Activated naive CD8-positive, alpha-beta T cell (primary cell): Measurements from ENCODE around the gene ANKRD44.
A peak's percentile ranks its signal among the peaks of the same experiment; 100 is the strongest.
"Not testable (repeated sequence)": the region's sequence is repeated elsewhere in the genome, so short reads cannot be mapped to it uniquely, and the experiment has no call there.

ENCODE experiments used
- H3K27ac Mint-ChIP-seq: one replicate; pipeline ENCODE4 v1.8.0; 2021; ENCODE audit warnings: mixed read lengths
- H3K27me3 Mint-ChIP-seq: one replicate; pipeline ENCODE4 v1.8.0; 2021; ENCODE audit warnings: mixed read lengths
- H3K36me3 Mint-ChIP-seq: one replicate; pipeline ENCODE4 v1.8.0; 2021; ENCODE audit warnings: mixed read lengths
- H3K4me1 Mint-ChIP-seq: one replicate; pipeline ENCODE4 v1.8.0; 2021; ENCODE audit warnings: low read depth, mixed read lengths
- H3K4me3 Mint-ChIP-seq: one replicate; pipeline ENCODE4 v1.8.0; 2021; ENCODE audit warnings: mild to moderate bottlenecking, mixed read lengths
- H3K9me3 Mint-ChIP-seq: one replicate; pipeline ENCODE4 v1.8.0; 2021; ENCODE audit warnings: low read depth, mixed read lengths

The ANKRD44 gene

DNA sequence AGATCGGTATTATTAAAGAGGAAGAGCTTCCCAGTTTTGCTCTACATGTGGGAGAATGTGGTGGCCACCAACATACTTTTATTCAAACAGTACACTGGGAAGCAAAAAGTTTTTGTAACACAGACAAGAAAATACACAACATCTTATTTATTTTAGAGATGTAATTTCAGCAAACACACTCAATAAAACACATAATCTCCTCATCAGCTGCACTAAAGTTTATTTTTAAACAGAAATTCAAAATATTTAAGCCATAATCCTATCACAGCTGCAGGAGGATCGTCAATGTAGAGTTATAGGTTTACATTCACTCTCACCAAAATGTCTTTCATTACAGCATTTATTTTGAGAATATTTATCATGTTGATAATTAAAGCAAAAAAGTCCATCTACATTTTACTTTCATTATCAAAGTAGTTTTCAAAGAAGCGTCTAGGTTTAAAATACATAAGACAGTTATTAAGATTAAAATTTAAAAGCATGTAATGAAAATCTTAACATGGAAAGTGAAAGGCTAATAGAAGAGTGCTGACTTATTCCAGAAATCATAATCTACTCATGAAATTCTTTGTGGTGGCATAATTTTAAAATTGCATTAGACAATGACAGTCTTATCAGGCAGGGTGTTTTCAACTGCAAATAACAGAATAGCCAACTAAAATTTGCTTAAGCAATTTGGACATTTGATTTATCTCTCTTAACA lies 61.0 kb downstream of the ANKRD44 start:
- H3K4me3 Mint-ChIP-seq = peak overlapping the region; percentile 70

DNA sequence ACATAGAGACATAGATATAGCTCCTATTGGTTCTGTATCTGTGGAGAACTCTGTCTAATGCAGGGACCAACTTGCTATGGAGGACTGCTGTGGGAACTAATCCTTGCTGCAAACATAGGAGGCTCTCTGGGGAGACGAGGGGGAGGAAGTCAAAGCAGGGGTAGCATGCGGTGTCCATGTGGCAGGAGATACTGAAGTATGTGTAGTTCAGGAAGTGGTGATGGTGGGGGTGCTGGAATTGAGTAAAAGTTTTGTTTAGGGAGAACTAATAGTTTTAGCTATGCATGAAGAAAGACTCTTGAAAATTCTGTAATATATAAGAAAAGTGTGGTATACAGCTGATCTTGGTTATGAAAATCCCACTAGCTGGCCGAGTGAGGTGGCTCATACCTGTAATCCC lies 62.0 kb downstream of the ANKRD44 start:
- Mint-ChIP-seq H3K4me3 (peak overlapping the region; percentile 70), H3K27me3 (no peaks in the 10 kb centered on the region), H3K27ac (peak overlapping the region; percentile 97), H3K4me1 (peaks cover 84% of the 10 kb centered on the region), H3K36me3 (peaks cover 15% of the 10 kb centered on the region), H3K9me3 (peaks cover 6% of the 10 kb centered on the region)

More for the DNA sequence above, 61.0 kb downstream of the ANKRD44 start:
- peaks cover 84% of the 10 kb centered on the region for H3K4me1 Mint-ChIP-seq
- peaks cover 6% of the 10 kb centered on the region for H3K9me3 Mint-ChIP-seq
- peaks cover 13% of the 10 kb centered on the region for H3K36me3 Mint-ChIP-seq
- no peaks in the 10 kb centered on the region for H3K27me3 Mint-ChIP-seq
- H3K27ac Mint-ChIP-seq = peak overlapping the region; percentile 97

DNA sequence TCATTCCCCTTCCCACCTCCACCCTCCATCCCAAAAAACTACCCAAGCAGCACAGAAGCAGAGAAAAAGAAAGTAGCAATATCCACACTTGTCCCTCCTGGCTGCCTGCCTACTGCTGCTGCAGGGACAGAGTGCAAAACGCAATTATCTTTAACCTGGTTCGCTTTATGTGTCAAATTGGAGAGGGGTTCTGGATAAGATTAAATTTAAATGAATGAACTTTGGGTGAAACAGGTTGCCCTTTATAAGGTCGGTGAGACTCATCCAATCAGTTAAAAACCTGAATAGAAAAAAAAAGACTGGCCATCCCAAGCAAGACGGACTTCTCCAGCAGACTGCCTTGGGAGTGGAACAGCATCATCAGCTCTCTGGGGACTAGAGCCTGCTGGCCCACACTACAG lies 62.6 kb downstream of the ANKRD44 start:
- Mint-ChIP-seq H3K27ac (peak overlapping the region; percentile 95), H3K4me3 (peak overlapping the region; percentile 20), H3K36me3 (peaks cover 15% of the 10 kb centered on the region), H3K9me3 (peaks cover 6% of the 10 kb centered on the region), H3K4me1 (peaks cover 82% of the 10 kb centered on the region), H3K27me3 (no peaks in the 10 kb centered on the region)

GRCh38 chr2:197247083-197247482 lies 63.5 kb downstream of the ANKRD44 start:
- H3K4me1 Mint-ChIP-seq = peaks cover 81% of the 10 kb centered on the region
- H3K27me3 Mint-ChIP-seq = no peaks in the 10 kb centered on the region
- H3K9me3 Mint-ChIP-seq = peaks cover 6% of the 10 kb centered on the region
- peaks cover 15% of the 10 kb centered on the region for H3K36me3 Mint-ChIP-seq
- H3K4me3 Mint-ChIP-seq = peak overlapping the region; percentile 68
- H3K27ac Mint-ChIP-seq = peak overlapping the region; percentile 95

- H3K9me3 Mint-ChIP-seq = peaks cover 6% of the 10 kb centered on the region
- H3K27ac Mint-ChIP-seq = peak overlapping the region; percentile 95
- H3K36me3 Mint-ChIP-seq = peaks cover 15% of the 10 kb centered on the region
- no peaks in the 10 kb centered on the region for H3K27me3 Mint-ChIP-seq
- peaks cover 76% of the 10 kb centered on the region for H3K4me1 Mint-ChIP-seq
- H3K4me3 Mint-ChIP-seq = peak overlapping the region; percentile 2
Measured at GRCh38 chr2:197245829-197246804, 64.5 kb downstream of the ANKRD44 start.

- Mint-ChIP-seq H3K27me3 (no peaks in the 10 kb centered on the region), H3K4me3 (no peak overlapping the region), H3K36me3 (peaks cover 12% of the 10 kb centered on the region), H3K9me3 (peaks cover 6% of the 10 kb centered on the region), H3K4me1 (peaks cover 76% of the 10 kb centered on the region), H3K27ac (peak overlapping the region; percentile 67)
Measured at GRCh38 chr2:197244349-197244748, 66.2 kb downstream of the ANKRD44 start.

DNA sequence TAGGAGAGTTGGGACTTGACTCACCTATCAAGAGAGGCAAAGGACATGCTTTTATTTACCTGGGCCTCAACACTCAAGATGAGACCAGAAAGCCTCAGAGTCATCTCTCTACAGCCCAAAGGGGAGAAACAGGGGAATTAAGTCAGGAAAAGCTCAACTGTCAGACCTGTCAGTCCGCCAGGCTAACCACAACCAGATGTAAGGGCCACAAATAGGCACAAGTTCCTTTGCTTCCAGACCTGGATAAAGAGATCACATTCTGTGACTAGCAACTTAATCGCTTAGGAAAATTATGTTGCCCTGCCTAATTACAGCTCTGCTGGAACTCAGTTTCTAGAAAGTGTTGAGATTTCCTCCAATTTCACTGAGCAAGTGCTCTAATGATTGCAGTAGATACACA lies 67.9 kb downstream of the ANKRD44 start:
- peaks cover 75% of the 10 kb centered on the region for H3K4me1 Mint-ChIP-seq
- H3K36me3 Mint-ChIP-seq = peaks cover 15% of the 10 kb centered on the region
- H3K9me3 Mint-ChIP-seq = peaks cover 6% of the 10 kb centered on the region
- H3K4me3 Mint-ChIP-seq = no peak overlapping the region
- no peaks in the 10 kb centered on the region for H3K27me3 Mint-ChIP-seq
- H3K27ac Mint-ChIP-seq = peak overlapping the region; percentile 79

GRCh38 chr2:197241596-197241995 lies 69.0 kb downstream of the ANKRD44 start:
- no peaks in the 10 kb centered on the region for H3K27me3 Mint-ChIP-seq
- no peak overlapping the region for H3K27ac Mint-ChIP-seq
- H3K4me3 Mint-ChIP-seq = no peak overlapping the region
- H3K36me3 Mint-ChIP-seq = peaks cover 11% of the 10 kb centered on the region
- H3K4me1 Mint-ChIP-seq = peaks cover 75% of the 10 kb centered on the region
- peaks cover under 1% of the 10 kb centered on the region for H3K9me3 Mint-ChIP-seq

DNA sequence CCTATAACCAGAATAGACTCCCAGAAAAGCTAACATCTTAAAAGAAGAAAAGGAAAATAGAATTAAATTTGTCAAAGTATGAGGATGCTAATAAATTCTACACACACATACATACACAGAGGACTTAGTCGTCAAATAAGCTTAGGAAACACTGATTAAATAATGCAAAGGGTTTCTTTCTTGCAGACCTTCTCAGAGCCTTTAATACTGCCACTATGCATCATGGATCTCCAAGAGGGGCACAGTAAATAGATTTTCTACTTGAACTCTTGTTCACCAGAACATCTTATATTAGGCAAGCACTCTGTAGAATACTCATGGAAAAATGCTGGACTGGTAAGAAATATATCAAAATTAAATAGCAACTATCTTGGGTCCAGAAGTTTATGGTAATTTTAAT lies 69.4 kb downstream of the ANKRD44 start:
- Mint-ChIP-seq H3K27ac (peak overlapping the region; percentile 96), H3K4me1 (peaks cover 76% of the 10 kb centered on the region), H3K4me3 (peak overlapping the region; percentile 79), H3K27me3 (no peaks in the 10 kb centered on the region), H3K9me3 (no peaks in the 10 kb centered on the region), H3K36me3 (peaks cover 9% of the 10 kb centered on the region)

GRCh38 chr2:197240421-197241041 lies 70.0 kb downstream of the ANKRD44 start:
- Mint-ChIP-seq H3K4me3 (peak overlapping the region; percentile 79), H3K36me3 (peaks cover 6% of the 10 kb centered on the region), H3K27ac (peak overlapping the region; percentile 96), H3K9me3 (no peaks in the 10 kb centered on the region), H3K27me3 (no peaks in the 10 kb centered on the region), H3K4me1 (peaks cover 78% of the 10 kb centered on the region)

GRCh38 chr2:197240018-197240417 lies 70.6 kb downstream of the ANKRD44 start:
- H3K27ac Mint-ChIP-seq = peak overlapping the region; percentile 96
- H3K27me3 Mint-ChIP-seq, H3K36me3 Mint-ChIP-seq, H3K9me3 Mint-ChIP-seq: not testable (repeated sequence)
- peaks cover 79% of the 10 kb centered on the region for H3K4me1 Mint-ChIP-seq
- peak overlapping the region; percentile 79 for H3K4me3 Mint-ChIP-seq

DNA sequence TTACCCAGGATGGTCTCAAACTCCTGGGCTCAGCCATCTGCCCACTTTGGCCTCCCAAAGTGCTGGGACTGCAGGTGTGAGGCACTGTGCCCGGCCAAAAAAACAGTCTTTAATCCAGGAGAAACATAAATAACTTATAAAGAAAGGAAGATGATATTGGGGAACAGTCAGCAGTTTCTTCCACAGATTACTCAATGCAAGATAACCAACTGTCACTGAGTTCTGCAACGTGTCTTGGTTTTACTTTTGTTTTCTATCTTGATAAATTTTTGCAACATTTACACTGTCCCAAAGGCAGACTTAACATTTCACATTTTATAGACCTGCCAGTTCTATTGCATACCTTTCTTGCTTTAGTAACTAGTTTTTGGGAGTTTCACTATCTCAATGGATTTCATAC lies 71.1 kb downstream of the ANKRD44 start:
- Mint-ChIP-seq H3K27me3 (no peaks in the 10 kb centered on the region), H3K36me3 (peaks cover 6% of the 10 kb centered on the region), H3K9me3 (no peaks in the 10 kb centered on the region), H3K4me1 (peaks cover 82% of the 10 kb centered on the region), H3K4me3 (peak overlapping the region; percentile 77), H3K27ac (peak overlapping the region; percentile 96)

DNA sequence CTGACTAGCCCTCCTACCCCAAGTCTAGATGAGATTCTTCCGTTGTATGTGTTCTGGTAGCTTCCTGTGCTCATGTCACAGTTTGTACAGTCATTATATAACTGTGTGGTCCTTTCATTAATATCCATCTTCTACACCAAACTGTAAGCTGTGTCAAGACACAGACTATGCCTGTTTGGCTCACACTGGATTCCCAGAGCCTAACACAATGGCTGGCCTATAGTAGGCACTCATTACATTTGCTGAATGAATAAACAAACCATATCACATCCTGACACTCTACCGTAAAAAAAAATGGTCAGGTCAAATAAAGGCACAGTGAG lies 72.6 kb downstream of the ANKRD44 start:
- H3K27me3 Mint-ChIP-seq = no peaks in the 10 kb centered on the region
- no peaks in the 10 kb centered on the region for H3K9me3 Mint-ChIP-seq
- peak overlapping the region; percentile 83 for H3K4me3 Mint-ChIP-seq
- H3K4me1 Mint-ChIP-seq = peaks cover 82% of the 10 kb centered on the region
- peak overlapping the region; percentile 96 for H3K27ac Mint-ChIP-seq
- H3K36me3 Mint-ChIP-seq = peaks cover 3% of the 10 kb centered on the region

DNA sequence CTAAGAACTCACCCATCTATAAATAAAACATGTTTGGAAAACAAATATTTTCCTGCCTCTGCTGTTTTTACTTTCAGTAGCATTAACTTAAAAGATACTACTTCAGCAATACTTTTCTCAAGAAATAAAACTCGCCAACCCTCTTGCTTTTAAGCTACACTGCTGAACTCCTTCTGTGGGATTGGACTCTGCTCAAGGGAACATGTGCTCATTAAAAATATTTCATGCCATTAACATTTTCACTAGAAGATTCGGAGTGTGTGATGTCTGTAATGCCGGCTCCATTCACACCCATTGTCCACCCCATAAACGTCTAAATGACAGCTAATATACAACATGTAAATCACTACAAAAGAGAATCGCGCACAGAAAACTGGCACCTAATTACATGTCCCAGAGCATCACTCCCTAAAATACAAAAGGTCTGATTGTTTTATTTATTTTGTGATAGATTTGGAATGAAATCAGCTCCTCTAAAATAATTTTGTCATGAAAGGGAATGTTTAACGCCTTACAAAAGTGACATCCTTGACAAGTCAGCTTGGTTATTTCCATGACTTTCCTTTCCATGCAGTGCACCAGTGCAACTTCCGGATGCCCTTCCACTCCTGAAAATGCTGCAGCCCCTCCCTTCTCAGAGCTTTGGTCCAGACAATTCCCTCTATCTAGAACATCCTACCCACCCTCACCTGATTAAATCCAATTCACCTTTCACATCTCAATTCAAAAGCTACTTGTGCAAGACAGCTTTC lies 73.1 kb downstream of the ANKRD44 start:
- H3K27me3 Mint-ChIP-seq = no peaks in the 10 kb centered on the region
- peak overlapping the region; percentile 83 for H3K4me3 Mint-ChIP-seq

More for the DNA sequence above, 73.1 kb downstream of the ANKRD44 start:
- Mint-ChIP-seq H3K9me3 (no peaks in the 10 kb centered on the region), H3K4me1 (peaks cover 85% of the 10 kb centered on the region), H3K36me3 (peaks cover 3% of the 10 kb centered on the region), H3K27ac (peak overlapping the region; percentile 96)
